ENCODE measurements around the gene SPATA24.
A peak's percentile ranks its signal among the peaks of the same experiment; 100 is the strongest.
"Not testable (repeated sequence)": the region's sequence is repeated elsewhere in the genome, so short reads cannot be mapped to it uniquely, and the experiment has no call there.

Gene SPATA24

DNA sequence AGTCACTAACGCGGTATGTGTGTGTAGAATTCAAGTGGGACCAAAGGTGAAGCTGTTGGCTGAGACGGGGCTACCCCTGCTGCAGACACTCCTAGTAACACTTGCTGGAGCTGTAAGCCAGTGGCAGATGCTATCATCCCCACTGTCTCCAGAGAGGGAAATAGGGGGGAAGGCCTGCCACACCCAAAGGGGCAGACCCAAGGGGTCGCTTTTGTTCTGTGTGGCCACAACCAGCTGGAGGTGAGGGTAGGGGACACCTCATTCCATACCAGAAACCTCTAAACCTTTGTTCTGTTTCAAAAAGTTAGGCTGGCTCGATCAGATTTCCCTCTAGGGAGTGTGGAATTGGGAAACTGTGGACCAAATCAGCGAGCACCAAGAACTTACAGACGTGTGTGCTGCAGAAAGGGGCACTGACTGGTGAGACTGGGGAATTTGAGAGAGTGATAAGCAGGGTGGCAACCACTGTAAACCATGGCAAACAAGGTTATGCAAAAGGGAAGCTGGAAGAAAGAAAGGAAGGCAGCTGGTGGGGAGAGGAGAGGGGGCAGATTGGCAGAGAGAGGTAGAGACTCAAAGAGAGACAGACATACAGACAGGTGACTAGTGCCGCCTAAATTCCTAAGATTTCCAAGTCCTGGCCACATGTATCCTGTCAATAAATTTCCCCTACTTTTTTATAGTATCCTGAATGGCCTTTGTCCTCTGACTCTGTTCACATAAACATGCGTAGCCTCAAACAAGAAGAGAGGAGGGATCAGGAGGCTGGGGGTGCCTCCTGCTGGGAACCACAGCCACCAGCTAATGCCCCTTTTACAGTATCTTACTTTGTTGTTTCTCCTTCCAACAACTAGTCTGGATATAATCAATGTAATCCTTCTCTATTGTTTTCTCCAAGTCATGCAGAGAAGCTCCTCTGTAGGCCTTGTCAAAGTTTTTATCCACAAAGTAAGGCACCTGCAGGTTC, 15.6 kb upstream of the SPATA24 start:
- no peak overlapping the region for H3K4me3 ChIP-seq
- peak overlapping the region in 1 of 21 experiments; percentile 0 for H3K27ac ChIP-seq

GRCh38 chr5:139418793-139419192, 14.9 kb upstream of the SPATA24 start:
- peak overlapping the region in 1 of 21 experiments; percentile 0 for H3K27ac ChIP-seq
- no peak overlapping the region for H3K4me3 ChIP-seq

DNA sequence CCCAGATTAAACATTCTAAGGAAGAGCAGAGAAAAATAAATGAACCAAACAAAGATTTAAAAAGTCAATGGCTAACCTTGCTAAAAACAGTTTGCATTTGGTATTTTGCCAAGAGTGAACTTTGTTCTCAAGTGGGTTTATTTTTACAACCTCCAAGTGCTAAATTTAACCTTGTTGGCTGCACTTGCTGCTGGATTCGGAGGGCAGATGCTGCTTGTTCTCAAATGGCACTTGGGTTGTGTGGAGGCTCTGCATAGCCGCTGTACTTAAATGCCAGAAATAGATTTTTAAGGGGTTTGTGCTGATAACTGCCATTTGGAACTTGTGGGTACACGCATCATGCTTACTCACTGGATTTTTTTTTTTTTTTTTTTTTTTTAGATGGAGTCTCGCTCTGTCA, 13.3 kb upstream of the SPATA24 start:
- no peak overlapping the region for H3K4me3 ChIP-seq
- no peak overlapping the region for H3K27ac ChIP-seq

DNA sequence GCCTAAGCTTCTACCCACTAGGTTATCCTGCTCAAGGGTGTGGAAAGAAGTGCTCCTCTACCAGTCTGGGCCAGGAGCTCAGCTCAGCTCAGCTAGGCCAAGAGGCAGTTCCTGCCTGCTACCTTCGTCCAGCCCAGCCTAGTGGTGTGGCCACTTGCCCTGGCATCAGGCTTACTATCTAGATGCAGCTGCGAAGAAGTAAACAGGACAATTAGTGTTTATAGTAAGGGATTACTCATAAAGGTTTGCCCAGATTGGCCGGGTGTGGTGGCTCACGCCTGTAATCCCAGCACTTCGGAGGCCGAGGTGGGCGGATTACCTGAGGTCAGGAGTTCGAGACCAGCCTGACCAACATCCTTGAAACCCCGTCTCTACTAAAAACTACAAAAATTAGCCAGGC, 12.8 kb upstream of the SPATA24 start:
- Histone ChIP-seq H3K27ac (peak overlapping the region in 16 of 21 experiments; percentile 7 to 83 (median 72)), H3K4me3 (no peak overlapping the region)

DNA sequence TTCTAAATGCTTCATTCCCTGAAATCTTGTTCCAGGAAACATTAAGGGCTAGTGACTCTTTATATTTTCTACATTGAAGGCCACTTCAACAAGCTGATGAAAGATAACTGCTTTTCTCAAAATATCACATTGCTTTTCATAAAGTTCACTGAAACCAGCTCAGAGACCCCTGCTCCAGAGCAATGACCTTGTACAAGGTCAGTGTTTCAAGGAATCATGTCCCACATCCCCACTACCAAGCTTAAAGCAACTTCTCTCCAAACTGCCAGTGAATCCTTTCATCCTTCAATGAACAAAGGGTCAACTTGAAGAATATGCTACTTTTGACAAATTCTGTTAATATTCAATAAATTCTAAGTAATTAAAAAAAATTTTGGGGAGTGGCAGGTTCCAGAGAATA, 12.0 kb upstream of the SPATA24 start:
- H3K27ac ChIP-seq: peak overlapping the region in 19 of 21 experiments; percentile 14 to 83 (median 62)

GRCh38 chr5:139415221-139415861, 11.5 kb upstream of the SPATA24 start:
- H3K27ac ChIP-seq: peak overlapping the region in 19 of 21 experiments; percentile 14 to 83 (median 62)
- H3K4me3 ChIP-seq: no peak overlapping the region

More for the DNA sequence above, 12.0 kb upstream of the SPATA24 start:
- no peak overlapping the region for H3K4me3 ChIP-seq

GRCh38 chr5:139414581-139415130, 10.8 kb upstream of the SPATA24 start:
- peak overlapping the region in 17 of 21 experiments; percentile 14 to 83 (median 72) for H3K27ac ChIP-seq
- H3K4me3 ChIP-seq: no peak overlapping the region

DNA sequence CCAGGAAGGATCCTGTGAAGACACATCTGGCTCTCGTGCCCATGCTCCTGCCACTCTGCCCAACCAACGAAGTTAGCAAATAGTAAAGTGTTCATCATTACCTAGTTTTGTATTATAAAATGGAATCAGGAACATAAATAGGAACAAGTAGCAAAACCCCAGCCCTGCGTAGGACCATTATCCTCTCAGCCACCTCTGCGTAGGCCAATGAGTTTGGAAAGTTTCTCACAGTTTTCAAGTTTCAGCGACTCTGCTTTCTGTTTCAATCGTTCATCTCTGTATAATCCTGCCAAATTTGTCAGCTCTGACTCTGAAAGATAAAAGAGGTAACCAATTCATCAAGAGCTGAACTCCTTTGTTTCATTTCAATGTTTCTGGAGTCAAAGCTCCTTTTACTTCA, 10.1 kb upstream of the SPATA24 start:
- Histone ChIP-seq H3K4me3 (no peak overlapping the region), H3K27ac (peak overlapping the region in 12 of 21 experiments; percentile 14 to 83 (median 66))

GRCh38 chr5:139413153-139413552, 9.3 kb upstream of the SPATA24 start:
- Histone ChIP-seq H3K4me3 (no peak overlapping the region), H3K27ac (peak overlapping the region in 3 of 21 experiments; percentile 25 to 74 (median 60))

DNA sequence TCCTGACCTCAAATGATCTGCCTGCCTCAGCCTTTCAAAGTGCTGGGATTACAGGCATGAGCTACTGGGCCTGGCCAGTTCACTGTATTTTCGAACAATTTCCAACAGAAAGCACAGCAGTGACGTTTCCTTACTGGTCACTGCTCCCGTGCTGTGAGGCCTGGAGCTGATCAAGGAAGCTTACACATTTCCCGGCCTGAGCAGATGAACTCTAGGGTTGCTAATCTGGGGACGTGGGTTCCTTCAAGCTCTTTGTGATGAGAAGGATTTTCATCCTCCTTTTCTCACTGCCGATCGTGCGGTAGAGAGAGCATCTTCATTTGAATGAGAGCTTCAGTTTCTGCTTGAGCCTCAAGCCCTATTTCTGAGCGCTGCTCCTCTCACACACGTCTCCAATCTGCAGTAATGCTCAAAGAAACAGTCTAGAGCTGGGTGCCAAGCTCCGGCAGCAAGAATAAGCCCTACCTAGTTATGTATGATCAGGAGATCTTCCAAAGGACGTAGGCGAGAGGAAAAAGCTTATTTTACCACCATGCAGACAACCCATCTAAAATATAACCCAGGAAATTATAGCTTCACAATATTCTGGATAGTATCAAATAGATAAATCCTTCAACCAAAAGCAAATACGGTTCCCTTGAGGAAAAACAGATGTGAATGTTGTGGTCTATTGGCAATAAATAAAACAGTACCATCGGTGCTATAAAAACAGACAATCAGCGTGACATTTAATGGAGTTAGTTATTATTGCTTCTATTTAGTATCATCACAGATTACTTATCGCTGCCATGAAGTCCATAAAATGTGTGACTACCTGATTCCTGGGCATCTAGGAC, 7.3 kb upstream of the SPATA24 start:
- Histone ChIP-seq H3K27ac (peak overlapping the region in 10 of 21 experiments; percentile 3 to 74 (median 44)), H3K4me3 (no peak overlapping the region)

DNA sequence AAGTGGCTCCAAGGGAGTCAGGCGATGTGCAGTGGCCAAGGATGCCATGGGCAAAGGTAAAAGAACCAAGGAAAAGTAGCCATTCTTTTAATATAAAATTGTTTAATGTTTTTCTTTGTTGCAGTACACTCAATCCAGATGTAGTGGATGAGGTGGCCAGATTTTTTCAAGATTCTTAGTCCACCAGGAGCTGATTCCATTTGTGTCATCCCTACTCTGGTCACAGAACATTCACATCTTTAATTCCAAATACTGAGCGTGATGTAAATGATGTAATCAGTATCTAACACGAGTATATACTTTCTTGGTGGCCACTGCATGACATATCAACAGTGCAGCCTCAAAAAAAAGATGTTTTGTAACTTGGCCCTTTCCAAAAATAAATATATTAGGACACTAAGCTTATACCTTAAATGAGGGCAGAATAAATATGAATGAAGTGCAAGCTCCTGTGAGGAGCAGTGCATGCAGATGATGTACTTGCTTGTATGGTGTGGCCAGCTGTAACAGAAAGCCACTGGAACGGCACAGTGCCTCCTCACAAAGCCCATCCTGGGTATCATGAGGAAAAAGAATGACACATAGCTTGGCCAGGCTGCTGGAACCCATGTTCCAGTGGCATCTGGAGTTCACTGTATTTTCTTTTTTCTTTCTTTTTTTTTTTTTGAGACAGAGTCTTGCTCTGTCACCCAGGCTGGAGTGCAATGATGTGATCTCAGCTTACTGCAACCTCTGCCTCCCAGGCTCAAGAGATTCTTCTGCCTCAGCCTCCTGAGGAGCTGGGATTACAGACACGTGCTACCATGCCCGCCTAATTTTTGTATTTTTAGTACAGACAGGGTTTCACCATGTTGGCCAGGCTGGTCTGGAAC, 6.5 kb upstream of the SPATA24 start:
- Histone ChIP-seq H3K4me3 (no peak overlapping the region), H3K27ac (peak overlapping the region in 8 of 21 experiments; percentile 3 to 74 (median 44))

GRCh38 chr5:139409116-139409515, 5.2 kb upstream of the SPATA24 start:
- not testable (repeated sequence) for H3K27ac ChIP-seq, H3K4me3 ChIP-seq

DNA sequence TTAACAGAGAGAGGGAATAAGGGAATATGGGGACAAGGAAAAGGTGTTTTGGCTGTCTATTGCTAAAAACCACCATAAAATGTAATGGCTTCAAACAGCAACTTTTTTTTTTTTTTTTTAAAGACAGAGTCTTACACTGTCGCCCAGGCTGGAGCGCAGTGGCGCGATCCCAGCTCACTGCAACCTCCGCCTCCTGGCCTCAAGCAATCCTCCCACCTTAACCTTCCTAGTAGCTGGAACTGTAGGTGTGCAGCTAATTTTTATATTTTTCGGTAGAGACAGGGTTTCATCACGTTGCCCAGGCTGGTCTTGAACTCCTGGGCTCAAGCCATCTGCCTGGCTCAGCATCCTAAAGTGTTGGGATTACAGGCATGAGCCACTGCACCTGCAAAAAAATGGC, 4.3 kb upstream of the SPATA24 start:
- Histone ChIP-seq H3K27ac (peak overlapping the region in 1 of 21 experiments; percentile 26), H3K4me3 (no peak overlapping the region)

DNA sequence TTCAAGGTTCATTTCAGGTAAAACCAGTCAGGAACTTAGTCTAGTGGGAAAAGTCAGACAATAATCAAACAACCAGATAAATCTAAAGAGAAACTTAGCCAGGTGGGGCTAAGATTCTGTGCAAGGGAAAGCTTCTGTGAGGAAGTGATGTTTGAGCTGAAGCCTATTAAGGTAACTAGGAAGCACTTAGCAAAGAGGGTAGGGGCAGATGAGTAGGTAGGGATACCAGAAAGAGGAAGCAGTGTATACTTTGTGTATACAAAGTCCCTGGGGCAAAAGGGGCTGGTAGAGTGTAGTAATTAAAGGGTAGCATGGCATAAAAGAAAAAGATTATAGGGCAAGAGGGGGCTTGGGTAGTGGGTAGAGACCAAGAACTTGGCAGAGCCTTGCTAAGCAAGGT, 3.6 kb upstream of the SPATA24 start:
- peak overlapping the region in 2 of 21 experiments; percentile 26 to 50 for H3K27ac ChIP-seq
- no peak overlapping the region for H3K4me3 ChIP-seq

DNA sequence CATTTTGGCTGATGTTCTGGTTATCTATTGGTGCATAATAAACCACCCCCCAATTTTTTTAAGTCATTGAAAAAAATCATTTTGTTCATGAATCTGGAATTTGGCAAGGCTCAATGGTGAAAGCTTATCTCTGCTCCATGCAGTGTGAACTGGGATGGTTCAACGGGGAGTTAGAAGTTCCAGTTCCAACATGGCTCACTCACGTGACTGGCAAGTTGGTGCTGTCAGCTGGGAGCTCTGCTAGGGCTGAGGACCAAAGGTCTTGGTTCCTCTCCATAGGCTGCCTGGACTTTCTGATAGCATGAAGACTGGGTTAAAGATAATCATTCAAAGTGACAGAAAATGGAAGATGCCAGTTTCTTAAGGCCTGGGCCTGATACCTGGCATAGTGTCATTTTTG, 3.1 kb upstream of the SPATA24 start:
- peak overlapping the region in 1 of 21 experiments; percentile 26 for H3K27ac ChIP-seq

GRCh38 chr5:139404484-139404840, 573 bp upstream of the SPATA24 start:
- peak overlapping the region in 20 of 21 experiments; percentile 64 to 96 (median 87) for H3K27ac ChIP-seq

More for the DNA sequence above, 3.1 kb upstream of the SPATA24 start:
- H3K4me3 ChIP-seq: no peak overlapping the region

GRCh38 chr5:139403418-139403786, 487 bp downstream of the SPATA24 start:
- peak overlapping the region; percentile 41 to 96 (median 87) for H3K27ac ChIP-seq
- H3K4me3 ChIP-seq: peak overlapping the region; percentile 29 to 43 (median 36)

More at GRCh38 chr5:139404484-139404840, 573 bp upstream of the SPATA24 start:
- H3K4me3 ChIP-seq: peak overlapping the region in 6 of 7 experiments; percentile 29 to 43 (median 36)

DNA sequence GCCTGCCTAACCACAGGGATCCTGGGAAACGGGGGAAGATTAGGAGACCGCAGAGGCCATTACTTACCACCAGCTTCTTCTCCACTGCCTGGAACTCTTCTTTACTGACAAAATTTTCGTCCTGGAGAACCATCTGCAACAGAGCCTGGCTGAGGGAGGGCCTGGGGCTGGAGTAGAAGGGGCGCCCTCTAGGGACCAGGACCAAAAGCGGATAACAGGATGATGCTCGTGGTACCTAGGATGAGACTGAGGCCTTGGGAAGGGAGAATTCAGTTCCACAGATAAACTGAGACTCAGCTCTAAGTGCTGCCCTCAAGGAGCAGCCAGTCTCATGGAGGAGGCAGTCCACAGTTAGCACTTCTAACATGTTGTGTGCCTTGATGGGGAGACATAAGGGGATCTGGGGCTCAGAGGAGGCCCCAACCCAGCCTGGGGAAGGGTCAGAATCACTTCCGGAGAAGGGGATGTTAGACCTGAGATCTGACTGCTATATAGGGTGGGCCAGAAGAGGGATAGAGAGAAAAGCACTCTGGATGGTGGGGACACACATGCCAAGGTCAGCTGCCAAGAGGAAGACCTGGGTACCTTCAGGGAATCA, 1.2 kb downstream of the SPATA24 start:
- Histone ChIP-seq H3K27ac (peak overlapping the region in 10 of 21 experiments; percentile 67 to 96 (median 88)), H3K4me3 (no peak overlapping the region)
